ENCODE results near the gene C20orf144.
"Not testable (repeated sequence)": the region's sequence is repeated elsewhere in the genome, so short reads cannot be mapped to it uniquely, and the experiment has no call there.

The C20orf144 gene

DNA sequence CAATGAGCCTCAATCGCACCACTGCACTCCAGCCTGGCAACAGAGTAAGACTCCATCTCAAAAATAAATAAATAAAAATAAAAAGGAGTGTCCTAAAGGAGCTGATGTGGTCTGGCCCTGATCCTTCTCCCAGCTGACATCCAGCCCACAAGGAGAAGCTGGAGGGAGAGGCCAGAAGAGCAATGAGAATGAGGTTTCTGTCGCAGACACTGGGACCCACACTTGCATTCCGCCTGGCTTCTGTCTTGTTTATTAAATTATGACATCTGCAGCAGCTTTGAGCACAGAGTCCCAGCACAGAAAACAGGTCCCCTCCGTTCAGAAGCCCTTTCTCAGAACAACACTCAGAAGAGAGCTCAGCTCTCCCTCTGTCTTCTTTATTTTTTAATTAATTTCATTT, 34.3 kb downstream of the C20orf144 start:
- TF ChIP-seq ZNF274 (IDR thresholded peaks at IDR 0.05; ENCODE audit: low read depth, low read length): no peak
- H3K4me3 ChIP-seq (ENCODE audit: low read length): no peak overlapping the region

DNA sequence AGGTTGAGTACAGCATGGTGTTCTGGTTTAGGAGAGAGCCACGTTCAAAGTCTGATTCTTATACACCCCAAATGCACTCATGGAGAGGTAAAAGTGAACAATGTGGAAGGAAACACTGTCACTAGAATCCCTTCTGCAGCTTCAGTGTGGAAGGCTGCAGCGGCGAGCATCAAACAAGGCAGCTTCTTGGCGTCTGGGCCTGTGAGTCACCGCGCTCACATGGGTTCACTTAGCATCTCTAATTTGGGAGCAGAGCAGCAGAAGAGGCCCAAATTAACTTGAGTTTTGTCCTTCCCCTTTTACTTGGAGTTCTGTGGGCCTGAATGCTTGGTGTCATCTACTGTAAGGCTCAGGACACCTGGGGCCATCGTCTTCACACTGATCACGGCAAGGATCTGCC, 35.0 kb downstream of the C20orf144 start:
- no peak for TF ChIP-seq ZNF274 (IDR thresholded peaks at IDR 0.05; ENCODE audit: low read depth, low read length)
- H3K4me3 ChIP-seq (ENCODE audit: low read length): no peak overlapping the region

DNA sequence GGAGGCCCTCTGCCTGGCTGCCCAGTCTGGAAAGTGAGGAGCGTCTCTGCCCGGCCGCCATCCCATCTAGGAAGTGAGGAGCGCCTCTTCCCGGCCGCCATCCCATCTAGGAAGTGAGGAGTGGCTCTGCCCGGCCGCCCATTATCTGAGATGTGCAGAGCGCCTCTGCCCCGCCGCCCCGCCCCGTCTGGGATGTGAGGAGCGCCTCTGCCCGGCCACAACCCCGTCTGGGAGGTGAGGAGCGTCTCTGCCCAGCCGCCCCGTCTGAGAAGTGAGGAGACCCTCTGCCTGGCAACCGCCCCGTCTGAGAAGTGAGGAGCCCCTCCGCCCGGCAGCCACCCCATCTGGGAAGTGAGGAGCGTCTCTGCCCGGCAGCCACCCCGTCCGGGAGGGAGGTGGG, 36.8 kb downstream of the C20orf144 start:
- H3K4me3 ChIP-seq (ENCODE audit: low read length): not testable (repeated sequence)

DNA sequence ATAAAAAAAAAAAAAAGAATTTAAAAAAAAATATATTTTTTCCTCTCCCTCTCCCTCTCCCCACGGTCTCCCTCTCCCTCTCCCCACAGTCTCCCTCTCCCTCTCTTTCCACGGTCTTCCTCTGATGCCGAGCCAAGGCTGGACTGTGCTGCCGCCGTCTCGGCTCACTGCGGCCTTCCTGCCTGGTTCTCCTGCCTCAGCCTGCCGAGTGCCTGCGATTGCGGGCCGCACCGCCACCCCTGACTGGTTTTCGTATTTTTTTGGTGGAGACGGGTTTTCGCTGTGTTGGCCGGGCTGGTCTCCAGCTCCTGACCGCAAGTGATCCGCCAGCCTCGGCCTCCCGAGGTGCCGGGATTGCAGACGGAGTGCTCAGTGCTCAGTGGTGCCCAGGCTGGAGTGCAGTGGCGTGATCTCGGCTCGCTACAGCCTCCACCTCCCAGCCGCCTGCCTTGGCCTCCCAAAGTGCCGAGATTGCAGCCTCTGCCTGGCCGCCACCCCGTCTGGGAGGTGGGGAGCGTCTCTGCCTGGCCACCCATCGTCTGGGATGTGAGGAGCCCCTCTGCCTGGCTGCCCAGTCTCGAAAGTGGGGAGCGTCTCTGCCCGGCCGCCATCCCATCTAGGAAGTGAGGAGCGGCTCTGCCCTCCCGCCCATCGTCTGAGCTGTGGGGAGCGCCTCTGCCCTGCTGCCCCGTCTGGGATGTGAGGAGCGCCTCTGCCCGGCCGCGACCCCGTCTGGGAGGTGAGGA, 38.7 kb downstream of the C20orf144 start:
- H3K4me3 ChIP-seq (ENCODE audit: low read length): not testable (repeated sequence)

DNA sequence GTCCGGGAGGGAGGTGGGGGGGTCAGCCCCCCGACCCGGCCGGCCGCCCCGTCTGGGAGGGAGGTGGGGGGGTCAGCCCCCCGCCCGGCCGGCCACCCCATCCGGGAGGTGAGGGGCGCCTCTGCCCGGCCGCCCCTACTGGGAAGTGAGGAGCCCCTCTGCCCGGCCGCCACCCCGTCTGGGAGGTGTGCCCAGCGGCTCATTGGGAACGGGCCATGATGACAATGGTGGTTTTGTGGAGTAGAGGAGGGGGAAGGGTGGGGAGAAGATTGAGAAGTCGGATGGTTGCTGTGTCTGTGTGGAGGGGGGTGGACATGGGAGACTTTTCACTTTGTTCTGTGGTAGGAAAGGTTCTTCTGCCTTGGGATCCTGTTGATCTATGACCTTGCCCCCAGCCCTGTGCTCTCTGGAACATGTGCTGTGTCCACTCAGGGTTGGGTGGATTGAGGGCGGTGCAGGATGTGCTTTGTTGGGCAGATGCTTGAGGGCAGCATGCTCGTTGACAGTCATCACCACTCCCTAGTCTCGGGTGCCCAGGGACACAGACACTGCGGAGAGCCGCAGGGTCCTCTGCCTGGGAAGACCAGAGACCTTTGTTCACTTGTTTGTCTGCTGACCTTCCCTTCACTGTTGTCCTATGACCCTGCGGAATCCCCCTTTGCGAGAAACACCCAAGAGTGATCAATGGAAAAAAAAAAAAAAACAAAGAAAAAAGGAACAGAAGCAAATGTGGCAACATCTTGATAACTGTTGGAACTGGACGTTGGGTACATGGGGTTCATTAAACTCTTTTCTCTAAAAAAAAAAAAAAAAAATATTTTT, 39.7 kb downstream of the C20orf144 start:
- TF ChIP-seq ZNF274 (IDR thresholded peaks at IDR 0.05; ENCODE audit: low read depth, low read length): no peak
- no peak overlapping the region for H3K4me3 ChIP-seq (ENCODE audit: low read length)

DNA sequence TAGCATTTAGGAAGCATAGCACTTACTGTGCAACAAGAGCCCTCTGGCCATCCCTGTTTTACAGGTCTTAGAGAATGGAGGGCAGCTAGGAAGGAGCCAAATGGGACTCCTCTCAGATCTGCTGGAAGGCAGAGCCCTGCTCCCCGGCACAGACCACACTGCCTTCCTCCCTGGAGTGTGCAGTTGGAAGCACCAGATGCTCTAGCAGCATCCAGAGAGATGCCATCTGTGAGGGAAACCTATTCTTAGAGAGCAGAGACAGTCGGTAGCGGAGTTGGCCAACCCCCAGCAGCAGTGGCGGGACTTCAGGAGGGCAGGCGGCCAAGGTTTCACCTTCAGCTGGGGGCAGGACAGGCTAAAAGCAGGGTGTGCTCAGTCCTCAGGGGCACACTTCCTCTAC, 40.7 kb downstream of the C20orf144 start:
- no peak overlapping the region for H3K4me3 ChIP-seq (ENCODE audit: low read length)
- TF ChIP-seq ZNF274 (IDR thresholded peaks at IDR 0.05; ENCODE audit: low read depth, low read length): no peak

DNA sequence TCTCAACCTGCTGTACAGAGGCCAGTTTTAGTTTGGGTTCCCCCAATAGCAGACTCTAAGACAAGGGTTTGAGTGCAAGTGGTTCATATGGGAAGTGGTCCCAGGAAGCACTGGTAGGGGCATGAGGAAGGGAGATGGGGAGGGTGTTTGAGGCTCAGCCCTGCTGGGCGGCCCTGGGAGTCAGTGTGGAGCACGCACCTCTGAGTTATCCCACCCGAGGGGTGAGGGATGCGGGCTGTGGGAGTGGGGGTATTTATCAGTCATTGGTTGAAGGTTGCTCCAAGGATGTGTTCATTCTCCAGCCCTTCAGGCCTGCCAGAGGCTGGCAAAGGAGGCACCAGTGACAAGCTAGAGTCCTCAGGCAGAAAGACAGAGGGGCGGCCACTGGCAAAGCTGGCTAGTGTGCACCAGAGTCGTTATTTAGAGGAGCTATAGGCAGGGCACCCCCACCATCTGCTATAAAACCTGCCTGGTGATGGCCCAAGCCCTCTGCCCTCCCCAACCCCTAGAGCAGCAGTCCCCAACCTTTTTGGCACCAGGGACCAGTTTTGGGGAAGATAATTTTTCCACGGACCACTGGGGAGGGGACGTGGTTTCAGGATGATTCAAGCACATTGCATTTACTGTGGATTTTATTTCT, 41.5 kb downstream of the C20orf144 start:
- no peak for TF ChIP-seq ZNF274 (IDR thresholded peaks at IDR 0.05; ENCODE audit: low read depth, low read length)

DNA sequence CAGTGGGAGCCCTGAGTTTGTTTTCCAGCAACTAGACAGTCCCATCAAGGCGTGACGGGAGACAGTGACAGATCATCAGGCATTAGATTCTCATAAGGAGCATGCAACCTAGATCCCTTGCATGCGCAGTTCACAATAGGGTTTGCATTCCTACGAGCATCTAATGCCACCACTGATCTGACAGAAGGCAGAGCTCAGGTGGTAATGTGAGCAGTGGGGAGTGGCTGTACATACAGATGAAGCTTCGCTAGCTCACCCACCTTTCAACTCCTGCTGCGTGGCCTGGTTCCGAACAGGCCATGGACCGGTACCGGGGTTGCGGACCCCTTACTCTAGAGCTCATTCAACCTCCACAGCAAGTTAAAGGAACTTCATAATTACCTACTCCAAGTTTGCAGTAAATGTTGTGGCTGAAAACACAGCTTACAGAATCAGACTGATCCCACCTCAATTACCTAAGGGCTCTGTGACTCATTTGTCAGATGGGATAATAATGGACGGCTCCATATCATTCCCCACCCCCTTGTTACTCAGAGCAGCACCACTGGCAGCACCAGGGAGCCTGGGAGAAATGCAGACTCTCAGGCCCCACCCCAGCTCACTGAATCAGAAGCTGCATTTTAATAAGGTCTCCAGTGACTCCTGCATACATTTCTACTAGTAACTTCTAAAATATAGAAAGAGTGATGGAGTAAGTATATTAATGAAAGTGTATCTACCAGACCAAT, 42.2 kb downstream of the C20orf144 start:
- H3K4me3 ChIP-seq (ENCODE audit: low read length): no peak overlapping the region
- TF ChIP-seq ZNF274 (IDR thresholded peaks at IDR 0.05; ENCODE audit: low read depth, low read length): no peak

More for the DNA sequence above, 41.5 kb downstream of the C20orf144 start:
- no peak overlapping the region for H3K4me3 ChIP-seq (ENCODE audit: low read length)

DNA sequence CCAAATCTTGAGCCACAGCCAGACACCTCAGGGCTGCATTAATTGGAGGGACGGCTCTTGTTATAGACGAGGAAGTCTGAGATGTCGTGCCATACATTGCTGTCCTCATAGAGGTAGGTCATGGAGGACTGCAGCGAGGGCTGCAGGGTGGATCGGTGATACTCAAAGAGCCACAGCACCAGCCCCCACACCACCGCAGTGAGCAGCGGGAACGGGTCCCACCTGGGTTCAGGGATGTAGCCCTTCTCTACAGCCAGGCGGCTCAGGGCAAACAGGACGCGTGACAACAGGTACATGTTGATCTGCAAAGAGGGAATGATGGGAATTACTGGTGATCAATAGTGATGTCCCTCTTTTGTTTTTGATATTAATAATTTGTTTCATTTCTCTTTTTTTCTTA, 45.5 kb downstream of the C20orf144 start:
- H3K4me3 ChIP-seq (ENCODE audit: low read length): no peak overlapping the region
- no peak for TF ChIP-seq ZNF274 (IDR thresholded peaks at IDR 0.05; ENCODE audit: low read depth, low read length)

DNA sequence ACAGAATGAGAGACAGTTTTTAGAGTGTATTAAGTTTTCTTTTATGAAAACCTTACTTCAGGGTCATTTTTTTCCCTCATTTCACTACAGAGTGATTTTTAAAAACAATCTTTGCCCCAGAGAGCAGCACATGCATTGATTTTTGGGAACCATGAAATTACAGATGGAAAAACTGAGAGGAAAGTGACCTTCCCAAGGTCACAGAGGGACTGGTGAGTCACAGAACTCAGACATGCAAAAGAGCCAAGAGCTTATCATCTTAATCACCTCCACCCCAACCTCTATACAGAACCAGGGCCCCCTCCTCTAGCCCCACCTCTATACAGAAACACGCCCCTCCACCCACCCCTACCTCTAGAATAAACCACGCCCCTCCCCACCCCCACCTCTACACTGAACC, 47.3 kb downstream of the C20orf144 start:
- TF ChIP-seq ZNF274 (IDR thresholded peaks at IDR 0.05; ENCODE audit: low read depth, low read length): no peak

DNA sequence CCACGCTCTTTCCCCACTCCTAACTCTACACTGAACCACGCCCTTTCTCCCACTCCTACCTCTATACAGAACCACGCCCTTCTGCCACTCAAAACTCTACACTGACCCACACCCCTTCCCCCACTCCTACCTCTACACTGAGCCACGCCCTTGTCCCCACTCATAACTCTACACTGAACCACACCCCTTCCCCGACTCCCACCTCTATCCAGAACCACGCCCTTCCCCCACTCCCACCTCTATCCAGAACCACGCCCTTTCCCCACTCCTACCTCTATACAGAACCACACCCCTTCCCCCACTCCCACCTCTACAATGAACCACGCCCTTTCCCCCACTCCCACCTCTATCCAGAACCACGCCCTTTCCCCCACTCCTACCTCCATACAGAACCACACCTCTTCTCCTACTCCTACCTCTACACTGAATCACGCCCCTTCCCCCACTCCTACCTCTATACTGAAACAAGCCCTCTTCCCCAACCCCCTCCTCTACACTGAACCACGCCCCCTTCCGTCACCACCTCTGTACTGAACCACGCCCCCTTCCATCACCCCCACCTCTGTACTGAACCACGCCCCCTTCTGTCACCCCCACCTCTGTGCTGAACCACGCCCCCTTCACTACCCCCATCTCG, 47.9 kb downstream of the C20orf144 start:
- no peak for TF ChIP-seq ZNF274 (IDR thresholded peaks at IDR 0.05; ENCODE audit: low read depth, low read length)
- H3K4me3 ChIP-seq (ENCODE audit: low read length): no peak overlapping the region

More for the DNA sequence above, 47.3 kb downstream of the C20orf144 start:
- no peak overlapping the region for H3K4me3 ChIP-seq (ENCODE audit: low read length)

DNA sequence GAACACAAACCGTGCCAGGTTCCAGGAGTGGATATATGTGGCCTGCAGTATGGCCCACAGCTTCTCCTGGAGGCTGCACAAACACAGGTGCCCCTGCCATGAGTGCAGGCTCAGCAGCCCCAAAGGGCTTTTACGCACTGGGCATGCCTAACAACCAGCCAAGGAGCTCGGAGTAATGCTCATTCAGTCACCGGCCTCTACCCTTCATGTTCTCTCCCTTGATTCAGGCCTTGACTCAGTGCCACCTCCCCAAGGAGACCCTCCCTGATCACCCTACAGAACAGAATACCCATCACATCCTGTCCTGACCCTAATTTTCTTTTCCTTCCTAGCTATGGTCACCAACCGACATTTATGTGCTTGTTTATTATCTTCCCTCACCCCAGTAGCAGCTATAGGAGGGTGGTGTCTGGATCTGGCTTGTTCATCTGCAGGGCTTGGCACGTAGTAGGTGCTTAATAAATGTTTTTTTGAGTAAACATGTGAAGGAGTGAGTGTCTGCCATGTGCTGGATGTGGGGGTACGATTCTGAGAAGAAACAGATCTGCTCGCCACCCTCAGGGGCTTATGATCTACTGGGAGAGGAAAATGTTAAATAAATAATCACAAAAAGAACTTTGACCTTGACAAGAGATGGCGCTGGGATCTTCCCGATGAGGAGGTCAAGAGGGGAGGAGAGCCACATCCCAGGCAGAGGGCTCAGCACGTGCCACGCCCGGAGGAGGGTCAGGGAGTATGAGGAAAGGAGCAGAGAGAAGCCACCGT, 48.7 kb downstream of the C20orf144 start:
- H3K4me3 ChIP-seq (ENCODE audit: low read length): no peak overlapping the region
- TF ChIP-seq ZNF274 (IDR thresholded peaks at IDR 0.05; ENCODE audit: low read depth, low read length): no peak

DNA sequence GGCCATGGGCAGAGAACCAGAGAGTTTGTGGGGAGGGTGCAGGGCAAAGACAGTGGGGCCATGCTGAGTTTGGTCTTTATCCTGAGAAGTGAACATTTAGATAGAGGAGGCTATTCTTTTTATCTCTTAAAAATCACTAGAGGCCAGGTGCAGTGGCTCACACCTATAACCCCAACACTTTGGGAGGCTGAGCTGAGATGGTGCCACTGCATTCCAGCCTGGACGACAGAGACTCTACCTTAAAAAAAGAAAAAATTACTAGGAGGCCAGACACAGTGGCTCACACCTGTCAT, 49.3 kb downstream of the C20orf144 start:
- no peak for TF ChIP-seq ZNF274 (IDR thresholded peaks at IDR 0.05; ENCODE audit: low read depth, low read length)
- H3K4me3 ChIP-seq (ENCODE audit: low read length): no peak overlapping the region
